Testis (tissue), 3 donors: Measurements from ENCODE around the gene RUNX1. TPM values are rescaled to one million over a fixed set of nuclear protein-coding genes. Genes with fewer than 3 reads are reported as not detected.

ENCODE experiments used
- DNase-seq: peaks from one replicate; pipeline ENCODE4 v3.0.0-alpha.2; 2019
- H3K27ac ChIP-seq, 2 donors: fragments of 200-600 bp; sonication (generic); one replicate each; pipeline ENCODE4 v1.5.1; 2019
- H3K27me3 ChIP-seq: fragments of 200-600 bp; sonication (generic); one replicate; pipeline ENCODE4 v1.5.1; 2019
- H3K36me3 ChIP-seq: fragments of 200-600 bp; sonication (generic); one replicate; pipeline ENCODE4 v1.5.1; 2017; ENCODE audit warnings: low read depth; ENCODE audit errors: missing control alignments
- H3K4me1 ChIP-seq: fragments of 200-600 bp; sonication (generic); one replicate; pipeline ENCODE4 v1.5.1; 2019
- H3K4me3 ChIP-seq, 2 donors: fragments of 200-600 bp; sonication (generic); one replicate each; pipeline ENCODE4 v1.5.1; 2017 to 2019
- H3K9me3 ChIP-seq: fragments of 200-600 bp; sonication (generic); one replicate; pipeline ENCODE4 v1.5.1; 2017
- POLR2A ChIP-seq: fragments of 450-650 bp; IDR thresholded peaks from one replicate; pipeline ENCODE4 v1.6.1; 2017; ENCODE audit warnings: antibody characterized with exemption, mild to moderate bottlenecking, moderate library complexity
- WGBS, 2 donors: methylation state at CpG; one replicate each; pipeline ENCODE4 v1.1.5; 2018; 5-methylcytosine and 5-hydroxymethylcytosine counted together
- intact Hi-C: fragments of 100-400 bp; cut with DNase I; formaldehyde crosslinking; loops from one replicate; pipeline ENCODE4 v1.15.1; 2023; ENCODE audit warnings: low total_unique reads
- polyA plus RNA-seq: library from polyadenylated mRNA; stranded (reverse); fragments of 350-450 nt; fragmentation: Illumina TruSeq; extraction: RNeasy Lipid Tissue Mini Kit (QIAGEN cat#74804); gene quantifications from one replicate; pipeline ENCODE4 v1.2.3, GENCODE V29; 2014; ENCODE audit warnings: low read depth, low replicate concordance; ENCODE audit not compliant: insufficient read depth
- total RNA-seq, 2 donors: library from RNA; depleted of rRNA; stranded (reverse); fragments of >200 nt; gene quantifications; one replicate each; pipeline ENCODE4 v1.2.3, GENCODE V29; 2016
- TF ChIP-seq, protein P1 (sequence below), 3 experiments: fragments of 450-650 bp in 2 of 3; fragments of 200-600 bp in 1 of 3; sonication (generic) in 1 of 3; IDR thresholded peaks; one replicate each; pipeline ENCODE4 v1.5.1; 2016 to 2019; ENCODE audit warnings: antibody characterized with exemption in 3 of 3, mild to moderate bottlenecking in 2 of 3, moderate library complexity in 1 of 3

Gene RUNX1
- total and polyA plus RNA-seq, 3 donors from 2014 or later: 11.1 to 28.7 (median 24.3) TPM

DNA sequence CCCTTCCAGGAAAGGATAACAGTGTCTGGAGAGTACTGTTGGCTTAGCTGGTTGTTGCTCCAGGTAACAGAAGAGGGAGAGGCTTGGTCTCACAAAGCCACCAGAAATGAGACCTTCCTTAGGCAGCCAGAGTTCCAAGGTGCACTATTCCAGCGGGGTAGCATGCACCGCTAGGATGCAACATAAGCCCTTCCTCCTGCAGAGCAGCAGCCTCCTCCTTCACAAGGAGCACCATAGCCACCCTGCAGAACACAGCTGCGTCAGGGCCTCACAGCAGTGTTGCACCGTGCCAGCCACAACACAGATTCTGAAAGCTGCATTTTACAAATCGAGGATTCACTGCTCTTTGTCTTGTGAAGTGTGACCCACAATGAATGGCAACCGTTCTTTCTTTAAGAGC, 238.3 kb downstream of the RUNX1 start:
- Histone ChIP-seq H3K36me3 (no peaks in the 10 kb centered on the region), H3K9me3 (no peaks in the 10 kb centered on the region), H3K27ac (no peak overlapping the region), H3K4me1 (peaks cover 15% of the 10 kb centered on the region), H3K4me3 (no peak overlapping the region), H3K27me3 (no peaks in the 10 kb centered on the region)
- TF ChIP-seq, protein P1, sequence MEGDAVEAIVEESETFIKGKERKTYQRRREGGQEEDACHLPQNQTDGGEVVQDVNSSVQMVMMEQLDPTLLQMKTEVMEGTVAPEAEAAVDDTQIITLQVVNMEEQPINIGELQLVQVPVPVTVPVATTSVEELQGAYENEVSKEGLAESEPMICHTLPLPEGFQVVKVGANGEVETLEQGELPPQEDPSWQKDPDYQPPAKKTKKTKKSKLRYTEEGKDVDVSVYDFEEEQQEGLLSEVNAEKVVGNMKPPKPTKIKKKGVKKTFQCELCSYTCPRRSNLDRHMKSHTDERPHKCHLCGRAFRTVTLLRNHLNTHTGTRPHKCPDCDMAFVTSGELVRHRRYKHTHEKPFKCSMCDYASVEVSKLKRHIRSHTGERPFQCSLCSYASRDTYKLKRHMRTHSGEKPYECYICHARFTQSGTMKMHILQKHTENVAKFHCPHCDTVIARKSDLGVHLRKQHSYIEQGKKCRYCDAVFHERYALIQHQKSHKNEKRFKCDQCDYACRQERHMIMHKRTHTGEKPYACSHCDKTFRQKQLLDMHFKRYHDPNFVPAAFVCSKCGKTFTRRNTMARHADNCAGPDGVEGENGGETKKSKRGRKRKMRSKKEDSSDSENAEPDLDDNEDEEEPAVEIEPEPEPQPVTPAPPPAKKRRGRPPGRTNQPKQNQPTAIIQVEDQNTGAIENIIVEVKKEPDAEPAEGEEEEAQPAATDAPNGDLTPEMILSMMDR (IDR thresholded peaks at IDR 0.05): no peak
- no peak for TF ChIP-seq POLR2A
- no peak for DNase-seq
- intact Hi-C loops: no loop called here
- WGBS, 2 donors: 89 to 93% methylated on average over 6 of the region's 6 CpGs

DNA sequence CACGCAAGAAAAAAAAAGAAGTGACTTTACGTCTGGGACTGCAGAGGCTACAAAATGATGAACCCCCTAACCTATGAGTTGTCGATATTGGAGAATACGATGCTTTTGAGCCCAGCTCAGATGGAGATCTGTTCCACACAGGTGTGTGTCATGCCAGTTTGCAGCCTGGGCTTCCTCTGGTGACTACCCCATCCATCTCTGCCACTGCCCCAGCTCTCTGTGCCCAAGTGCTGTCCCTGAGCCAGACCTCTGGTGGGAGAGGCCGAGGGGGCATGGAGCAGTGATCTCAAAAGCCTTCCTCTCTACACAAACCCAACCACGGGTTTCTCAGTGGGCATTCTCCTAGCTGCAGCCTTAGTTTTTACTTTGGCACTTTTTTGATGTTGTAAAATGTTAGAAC, 239.3 kb downstream of the RUNX1 start:
- DNase-seq: no peak
- no peak overlapping the region for H3K4me3 ChIP-seq
- 95 to 97% methylated on average over 6 of the region's 6 CpGs for WGBS, 2 donors
- peaks cover 15% of the 10 kb centered on the region for H3K4me1 ChIP-seq
- intact Hi-C loops: no loop called here
- no peaks in the 10 kb centered on the region for H3K27me3 ChIP-seq
- TF ChIP-seq, protein P1 (IDR thresholded peaks at IDR 0.05): no peak
- TF ChIP-seq POLR2A: no peak
- no peaks in the 10 kb centered on the region for H3K9me3 ChIP-seq
- no peaks in the 10 kb centered on the region for H3K36me3 ChIP-seq
- H3K27ac ChIP-seq: no peak overlapping the region

DNA sequence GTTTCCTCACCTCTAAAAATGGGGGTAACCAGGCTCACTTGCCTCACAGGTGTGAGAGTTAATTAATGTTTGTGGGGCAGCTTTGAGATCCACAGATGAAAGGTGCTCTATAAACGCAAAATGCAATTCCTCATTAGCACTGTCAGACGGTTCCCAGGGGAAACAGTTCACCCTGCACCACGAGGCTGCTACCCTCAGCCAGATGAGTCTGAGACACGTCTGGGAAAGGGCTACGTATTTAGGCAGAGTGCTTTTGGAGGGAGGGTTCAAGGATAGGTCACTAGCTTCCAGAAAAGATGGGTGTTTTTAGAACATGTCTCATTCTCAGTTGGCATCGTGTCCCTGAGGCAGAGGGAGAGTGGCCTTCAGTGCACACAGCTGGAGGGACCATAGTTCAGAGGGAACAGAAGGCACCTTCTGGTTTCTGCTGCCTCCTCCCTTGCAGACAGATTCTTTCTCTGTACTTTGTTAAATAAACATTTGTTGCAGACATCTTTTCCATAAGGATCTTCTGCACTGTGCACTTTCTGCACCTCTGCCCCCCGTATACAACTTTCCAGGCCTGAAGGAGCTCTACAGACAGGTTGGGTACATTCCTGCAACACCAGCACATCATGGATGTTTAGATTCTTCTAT, 240.4 kb downstream of the RUNX1 start:
- 34 to 37% methylated on average over 7 of the region's 7 CpGs for WGBS, 2 donors
- DNase-seq: no peak
- no peaks in the 10 kb centered on the region for H3K27me3 ChIP-seq
- H3K4me1 ChIP-seq: peaks cover 15% of the 10 kb centered on the region
- no peaks in the 10 kb centered on the region for H3K36me3 ChIP-seq
- intact Hi-C loops: no loop called here
- H3K27ac ChIP-seq: no peak overlapping the region
- no peak overlapping the region for H3K4me3 ChIP-seq
- no peak for TF ChIP-seq POLR2A
- TF ChIP-seq, protein P1 (IDR thresholded peaks at IDR 0.05): no peak
- H3K9me3 ChIP-seq: no peaks in the 10 kb centered on the region

DNA sequence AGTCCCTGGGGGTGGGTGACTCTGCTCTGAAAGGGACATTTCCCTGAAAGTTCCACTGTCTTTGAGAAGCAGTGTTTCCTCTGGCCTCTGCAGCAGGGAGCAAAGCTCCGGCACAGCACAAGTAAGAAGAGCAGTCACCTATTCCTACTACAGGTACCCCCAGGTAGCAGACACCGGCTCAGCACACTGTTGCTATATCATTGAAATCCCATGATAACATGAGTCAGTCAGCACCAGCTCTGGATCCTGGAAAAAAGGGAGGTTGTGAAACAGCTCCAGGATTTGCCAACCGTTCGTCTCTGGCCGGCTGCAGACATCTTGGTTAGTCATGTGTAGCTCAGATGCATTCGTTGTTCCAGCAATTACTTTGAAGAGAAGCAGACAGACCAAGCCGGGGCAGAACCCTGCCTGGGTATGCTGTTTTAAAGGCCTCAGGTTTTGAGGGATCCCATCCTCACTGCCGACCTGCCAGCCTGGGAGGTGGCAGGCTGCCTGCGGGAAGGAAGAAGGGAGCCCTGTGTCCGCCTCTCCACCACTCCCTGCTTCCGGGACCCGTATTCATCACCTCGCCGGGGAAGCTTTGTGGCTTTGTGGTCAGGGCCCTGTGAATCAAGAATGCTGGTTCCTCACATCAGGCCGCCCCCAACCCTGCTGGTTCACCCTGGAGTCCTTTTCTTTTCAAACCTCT, 241.1 kb downstream of the RUNX1 start:
- Histone ChIP-seq H3K27ac (no peak overlapping the region), H3K4me1 (peaks cover 15% of the 10 kb centered on the region), H3K36me3 (no peaks in the 10 kb centered on the region), H3K9me3 (no peaks in the 10 kb centered on the region), H3K27me3 (no peaks in the 10 kb centered on the region), H3K4me3 (no peak overlapping the region)
- intact Hi-C loops: no loop called here
- TF ChIP-seq, protein P1 (IDR thresholded peaks at IDR 0.05): no peak
- TF ChIP-seq POLR2A: no peak
- DNase-seq: no peak
- 87 to 90% methylated on average over 8 to 15 of the region's 15 CpGs for WGBS, 2 donors
